Dermis blood vessel endothelial cell (primary cell): ENCODE data around the gene WRNIP1. TPM values are rescaled to one million over a fixed set of nuclear protein-coding genes. Genes with fewer than 3 reads are reported as not detected.

Experiments
- DNase-seq: peaks from one replicate; pipeline ENCODE4 v3.0.0; 2010
- total RNA-seq: library from RNA; depleted of rRNA; stranded (reverse); fragments of >200 nt; gene quantifications from 2 replicates; pipeline ENCODE4 v1.2.3, GENCODE V29; 2014

The WRNIP1 gene
- total RNA-seq, 1 donor from 2014 or later = 77.3 TPM

GRCh38 chr6:2763345-2763841 lies 1.8 kb upstream of the WRNIP1 start:
- DNase-seq = no peak

- DNase-seq = no peak
These were observed 1.2 kb upstream of the WRNIP1 start for GRCh38 chr6:2763876-2764540.

GRCh38 chr6:2764610-2765165 lies 505 bp upstream of the WRNIP1 start:
- peak; percentile 78 for DNase-seq

GRCh38 chr6:2765896-2766766 lies 938 bp downstream of the WRNIP1 start:
- peak; percentile 60 for DNase-seq

GRCh38 chr6:2766767-2767656 lies 1.8 kb downstream of the WRNIP1 start:
- DNase-seq = peak; percentile 37

DNA sequence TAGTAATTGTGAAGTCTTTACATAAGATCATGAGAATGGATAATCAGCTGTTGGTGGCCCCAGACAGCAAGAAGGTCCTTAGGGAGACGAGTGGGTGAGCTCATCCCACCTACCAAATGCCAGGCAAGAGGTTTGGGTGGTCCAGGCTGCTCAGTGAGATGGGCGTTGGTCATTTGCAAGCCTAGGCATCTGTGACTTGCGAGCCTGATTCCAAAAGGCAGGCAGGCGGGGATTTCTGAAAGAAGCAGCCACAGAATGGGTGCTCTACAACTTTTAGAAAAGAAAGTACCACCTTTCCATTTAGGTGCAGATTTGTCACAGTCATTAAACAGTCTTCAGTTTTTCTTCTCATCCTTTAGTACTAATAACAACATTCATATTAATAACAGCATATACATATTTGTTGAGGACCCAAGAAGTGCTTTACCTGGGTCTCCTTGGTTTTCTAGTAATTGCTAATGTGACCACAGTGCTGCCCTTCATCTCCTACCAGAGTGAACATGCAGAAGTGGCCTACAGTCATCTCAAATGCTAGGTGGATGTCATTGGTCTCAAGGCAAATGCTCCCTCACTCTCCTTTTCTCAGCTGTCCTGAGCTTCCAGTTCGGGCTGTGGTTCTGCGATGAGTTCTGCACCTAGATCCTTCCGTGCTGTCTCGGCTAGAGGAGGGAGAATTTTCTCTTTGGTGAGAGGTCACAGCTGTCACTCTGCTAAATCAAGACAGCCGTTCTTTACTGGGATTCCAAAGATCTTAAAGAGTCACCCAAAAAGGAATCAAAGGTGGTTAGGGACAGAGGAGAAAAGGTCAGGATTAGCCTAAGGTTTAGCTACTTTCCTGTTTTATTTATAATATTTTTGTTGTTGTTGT lies 2.7 kb downstream of the WRNIP1 start:
- DNase-seq = no peak

DNA sequence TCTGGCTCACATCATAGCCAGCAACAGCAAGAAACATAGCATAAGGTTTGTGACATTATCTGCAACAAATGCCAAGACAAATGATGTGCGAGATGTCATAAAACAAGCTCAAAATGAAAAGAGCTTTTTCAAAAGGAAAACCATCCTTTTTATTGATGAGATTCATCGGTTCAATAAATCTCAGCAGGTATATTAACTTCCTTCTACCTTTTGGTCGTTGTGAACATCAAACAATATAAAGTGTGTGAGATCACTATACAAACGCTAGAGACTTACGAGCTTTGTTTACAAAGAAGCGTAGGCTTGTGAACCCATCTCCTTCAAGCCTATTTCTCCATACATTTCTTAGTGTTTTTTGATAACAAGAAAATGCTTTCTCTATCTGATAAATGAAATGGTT lies 3.5 kb downstream of the WRNIP1 start:
- no peak for DNase-seq

DNA sequence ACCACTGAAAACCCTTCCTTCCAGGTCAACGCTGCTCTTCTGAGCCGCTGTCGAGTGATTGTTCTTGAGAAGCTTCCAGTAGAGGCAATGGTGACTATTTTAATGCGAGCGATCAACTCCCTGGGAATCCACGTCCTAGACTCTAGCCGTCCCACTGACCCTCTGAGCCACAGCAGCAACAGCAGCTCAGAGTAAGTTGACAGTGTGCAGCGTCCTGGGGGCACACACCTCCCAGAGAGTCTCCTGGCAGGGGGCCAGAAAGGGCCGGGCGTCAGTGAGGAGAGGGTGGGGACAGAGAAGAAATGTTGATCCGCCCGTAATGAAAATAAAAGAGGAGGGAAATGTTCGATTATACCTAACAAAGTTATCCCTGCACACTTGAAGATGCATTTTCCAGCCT lies 5.0 kb downstream of the WRNIP1 start:
- peak; percentile 71 for DNase-seq

DNA sequence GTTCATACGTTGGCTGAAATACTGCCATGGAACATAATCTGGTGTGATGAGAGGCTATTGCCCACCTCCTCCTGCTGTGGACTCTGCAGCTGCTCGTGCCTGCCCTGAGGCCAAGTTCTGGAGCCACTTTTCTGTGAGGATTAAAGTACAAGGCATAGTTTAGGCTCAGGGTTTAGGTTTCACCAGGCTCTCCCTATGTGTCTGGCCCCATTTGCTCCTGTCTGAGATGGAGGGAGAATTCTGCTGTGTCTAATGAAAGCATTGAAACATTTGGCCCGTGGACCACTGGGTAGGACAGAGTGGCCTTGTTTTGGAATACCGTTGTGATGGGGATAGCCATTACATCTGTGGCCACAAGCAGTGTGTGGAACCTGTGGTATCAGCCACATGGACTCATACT lies 5.9 kb downstream of the WRNIP1 start:
- no peak for DNase-seq

- DNase-seq = no peak
These were observed 7.6 kb downstream of the WRNIP1 start for GRCh38 chr6:2772840-2773239.

- DNase-seq = no peak
These were observed 8.3 kb downstream of the WRNIP1 start for GRCh38 chr6:2773449-2773848.

DNA sequence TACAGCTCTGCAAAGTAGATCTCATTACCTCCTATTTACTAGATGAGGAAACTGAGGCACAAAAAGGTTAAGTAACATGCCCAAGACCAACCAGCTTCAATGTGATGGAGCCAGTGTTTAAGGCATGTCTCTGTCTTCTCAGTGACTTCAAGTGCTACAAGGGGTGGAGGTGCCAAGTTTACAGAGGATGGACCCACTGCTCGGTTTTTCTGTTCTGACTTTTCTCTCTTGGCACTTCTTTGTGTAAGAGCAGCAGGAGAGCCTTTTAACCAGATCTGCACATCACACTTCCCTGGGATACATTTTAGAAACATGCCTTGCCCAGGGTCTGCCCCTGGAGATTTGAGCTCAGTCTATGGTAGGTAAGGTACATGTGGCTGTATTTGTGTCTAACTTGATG lies 9.8 kb downstream of the WRNIP1 start:
- DNase-seq = no peak

DNA sequence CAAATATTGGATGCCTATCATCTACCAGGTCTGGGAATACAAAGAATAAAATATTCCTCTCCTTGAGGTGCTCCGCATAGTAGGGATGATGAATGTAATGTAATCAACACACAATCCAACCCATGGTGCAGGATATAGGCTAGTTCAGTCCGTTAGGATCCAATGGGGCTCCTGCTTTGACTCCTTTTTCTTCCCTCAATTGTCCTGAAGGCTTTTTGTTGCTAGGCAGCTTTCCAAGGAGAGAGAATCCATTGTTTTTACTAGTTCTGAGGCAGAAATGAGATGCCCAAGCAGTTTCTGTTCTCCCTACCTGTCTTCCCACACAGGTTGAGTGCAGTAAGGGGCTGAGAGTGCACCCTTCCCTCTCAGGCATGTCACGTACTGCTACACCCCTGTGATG lies 12.1 kb downstream of the WRNIP1 start:
- peak; percentile 59 for DNase-seq

DNA sequence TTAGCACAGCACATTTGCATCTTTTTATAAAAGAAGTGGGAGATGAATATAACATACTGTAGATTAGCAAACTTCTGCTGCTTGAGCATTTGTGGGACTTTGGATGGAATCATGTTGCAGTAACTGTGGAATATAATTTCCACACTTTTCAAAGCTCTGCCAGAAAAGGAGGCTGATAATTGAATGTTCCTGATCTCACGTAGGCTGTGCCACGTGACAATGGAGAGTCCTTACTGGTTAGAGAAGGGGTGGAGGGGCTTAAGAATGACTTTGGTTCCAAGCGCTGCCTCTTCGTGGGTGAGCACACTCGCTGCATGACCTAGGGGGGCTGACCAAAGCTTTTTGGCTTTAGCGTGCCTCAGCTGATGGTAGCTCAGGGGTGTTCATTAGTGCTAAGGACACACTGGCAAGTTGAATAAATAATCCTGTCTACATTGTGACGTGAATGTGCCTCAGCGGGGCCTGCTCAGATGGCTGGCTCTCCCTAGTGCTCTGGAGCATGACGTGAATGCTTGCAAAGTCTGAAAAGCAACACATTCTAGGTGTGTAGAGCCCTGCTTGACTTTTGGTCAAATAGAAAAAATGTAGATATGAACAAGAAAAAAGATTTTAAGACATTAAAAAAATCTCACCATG lies 15.0 kb downstream of the WRNIP1 start:
- DNase-seq = no peak

- no peak for DNase-seq
These were observed 16.6 kb downstream of the WRNIP1 start for GRCh38 chr6:2781685-2782355.

DNA sequence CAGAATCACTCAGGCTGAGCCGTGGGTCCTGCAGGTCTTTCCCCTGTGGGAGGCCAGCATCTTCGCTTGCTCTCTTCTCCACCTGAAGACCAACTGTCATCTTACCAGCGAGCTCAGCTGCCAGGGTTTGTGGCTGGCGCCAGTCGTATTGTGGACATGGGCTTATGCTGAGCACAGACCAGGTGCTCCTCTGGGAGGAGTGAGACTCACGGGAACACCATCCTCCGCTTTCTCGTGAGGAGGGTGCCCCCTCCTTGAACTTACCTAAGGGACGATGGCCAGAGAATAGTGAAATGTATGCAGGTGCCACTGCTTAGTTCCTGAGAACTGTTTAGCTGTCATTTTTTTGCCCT lies 17.1 kb downstream of the WRNIP1 start:
- no peak for DNase-seq

GRCh38 chr6:2782825-2783187 lies 17.6 kb downstream of the WRNIP1 start:
- DNase-seq = no peak

GRCh38 chr6:2783188-2783963 lies 18.2 kb downstream of the WRNIP1 start:
- DNase-seq = peak; percentile 80

DNA sequence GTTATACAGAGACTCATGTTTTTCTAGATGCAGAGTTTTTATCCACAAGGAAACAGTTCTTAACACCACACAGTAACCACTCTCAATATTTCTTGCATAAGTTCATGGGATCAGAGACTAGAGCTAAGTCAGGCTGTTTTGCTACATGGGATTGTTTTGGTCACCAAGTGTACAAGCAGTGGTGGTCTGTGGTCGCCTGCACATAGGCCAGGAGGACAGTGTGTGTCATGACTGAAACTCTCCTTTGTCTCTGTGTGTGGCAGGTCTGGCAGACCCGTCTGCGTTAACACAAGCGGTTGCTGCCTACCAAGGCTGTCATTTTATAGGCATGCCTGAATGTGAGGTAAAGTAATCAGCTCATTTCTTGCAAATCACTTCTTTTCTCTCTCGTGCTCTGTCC lies 18.9 kb downstream of the WRNIP1 start:
- DNase-seq = no peak

DNA sequence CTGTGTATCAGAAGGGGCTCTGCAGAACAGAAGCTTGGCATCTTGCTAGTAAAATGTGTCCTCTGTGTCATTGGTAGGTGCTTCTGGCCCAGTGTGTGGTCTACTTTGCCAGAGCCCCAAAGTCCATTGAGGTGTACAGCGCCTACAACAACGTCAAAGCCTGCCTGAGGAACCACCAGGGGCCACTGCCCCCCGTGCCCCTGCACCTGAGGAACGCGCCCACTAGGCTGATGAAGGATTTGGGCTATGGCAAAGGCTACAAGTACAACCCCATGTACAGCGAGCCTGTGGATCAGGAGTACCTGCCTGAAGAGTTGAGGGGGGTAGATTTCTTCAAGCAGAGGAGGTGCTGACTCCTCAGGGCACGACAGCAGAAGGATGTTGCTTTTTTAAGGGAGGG lies 19.7 kb downstream of the WRNIP1 start:
- no peak for DNase-seq
